ENCODE results near the gene VDR.

The VDR gene

GRCh38 chr12:47867495-47867941 is 37.3 kb downstream of the VDR start:
- DNase-seq: no peak

- DNase-seq: no peak
Observed at GRCh38 chr12:47864646-47865235, 40.1 kb downstream of the VDR start.

- DNase-seq: no peak
Observed at GRCh38 chr12:47863985-47864384, 40.8 kb downstream of the VDR start.

GRCh38 chr12:47863467-47863866 is 41.3 kb downstream of the VDR start:
- DNase-seq: no peak

DNA sequence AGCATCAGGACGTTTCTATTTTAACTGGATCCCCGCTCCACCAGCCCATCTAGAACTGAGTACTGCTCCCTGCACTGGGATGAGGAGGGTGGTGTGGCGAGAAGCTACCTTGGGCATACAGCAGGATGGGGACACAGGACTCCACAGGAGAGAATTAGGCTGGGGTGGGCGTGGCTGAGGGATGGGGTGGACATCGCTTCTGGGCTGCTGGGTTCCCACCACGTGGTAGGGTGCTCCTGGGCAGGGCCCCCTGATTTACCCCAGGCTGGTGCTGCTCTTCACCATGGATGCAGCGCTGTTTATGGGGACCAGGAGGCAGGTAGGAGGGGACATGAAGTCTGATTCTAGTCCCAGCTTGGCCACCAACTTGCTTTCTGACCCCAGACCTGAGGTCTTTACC is 41.9 kb downstream of the VDR start:
- DNase-seq: no peak

DNA sequence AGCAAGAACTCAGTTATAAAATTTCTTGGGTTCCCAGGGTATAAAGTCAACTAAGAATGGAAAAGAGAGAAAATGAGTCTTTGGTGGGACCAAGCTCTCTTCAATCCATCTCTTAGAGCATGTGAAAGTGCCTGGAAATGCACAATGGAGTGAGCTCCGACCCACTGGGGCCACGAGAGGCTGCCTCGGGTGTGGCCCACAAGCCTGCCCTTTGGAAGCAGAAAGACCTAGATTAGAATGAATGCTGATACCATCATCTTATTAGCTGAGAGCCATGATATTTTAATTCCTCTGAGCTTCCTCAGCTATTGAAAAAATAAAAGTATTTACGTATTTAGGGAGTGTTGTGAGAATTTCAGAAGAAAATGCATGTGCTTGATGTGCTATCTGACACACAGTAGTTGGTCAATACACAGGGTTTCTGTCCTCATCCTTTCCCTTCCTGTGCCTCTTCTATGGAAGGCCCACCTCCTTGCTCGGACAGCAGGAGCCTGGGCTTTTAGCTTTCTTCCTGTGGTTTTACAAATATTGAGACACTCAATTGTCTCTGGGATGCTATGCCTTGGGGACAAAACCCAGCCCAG is 42.5 kb downstream of the VDR start:
- no peak for DNase-seq

DNA sequence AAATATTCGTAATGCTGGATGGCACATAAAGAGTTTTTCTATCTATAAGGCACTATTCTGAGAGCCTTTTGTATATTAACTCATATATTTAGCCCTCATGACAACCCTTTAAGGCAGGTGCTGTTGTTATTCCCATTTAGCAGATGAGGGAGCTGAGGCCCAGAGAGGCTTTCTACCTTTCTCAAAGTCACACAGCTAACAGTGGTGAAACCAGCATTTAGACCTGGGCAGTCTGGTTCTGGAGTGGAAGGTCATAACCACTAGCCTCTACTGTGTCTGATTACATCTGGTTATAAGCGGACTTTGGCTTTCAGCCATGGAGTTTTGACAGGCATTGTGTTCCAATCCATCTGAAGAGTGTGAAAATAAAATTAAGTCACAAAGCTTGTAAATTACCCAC is 43.9 kb downstream of the VDR start:
- DNase-seq: no peak

DNA sequence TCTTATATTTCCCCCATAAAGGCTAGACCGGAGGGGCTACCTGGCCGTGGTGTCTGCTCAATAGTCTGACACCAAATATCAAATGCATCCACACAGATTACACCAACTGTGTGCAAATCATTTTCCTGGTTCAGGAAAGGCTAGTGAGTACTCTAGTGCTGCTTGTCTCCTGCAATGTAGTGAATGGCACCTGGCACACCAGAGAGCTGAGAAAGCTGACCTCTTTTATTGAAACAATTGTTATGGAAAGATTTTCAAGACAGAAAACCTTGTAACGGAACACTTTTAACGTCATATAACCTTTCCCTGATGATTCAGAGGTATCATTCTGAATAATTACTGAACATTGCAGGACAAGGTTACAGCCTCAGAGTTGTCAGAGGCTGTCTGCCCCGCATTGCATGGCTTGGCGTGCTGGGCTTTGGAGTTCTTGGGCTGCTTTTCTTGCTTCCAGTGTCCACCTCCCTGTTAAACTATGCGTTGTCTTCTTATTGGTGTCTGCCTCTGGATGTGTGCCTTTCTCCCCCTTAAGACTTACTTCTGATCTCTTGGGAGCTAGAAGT is 44.4 kb downstream of the VDR start:
- DNase-seq: no peak

DNA sequence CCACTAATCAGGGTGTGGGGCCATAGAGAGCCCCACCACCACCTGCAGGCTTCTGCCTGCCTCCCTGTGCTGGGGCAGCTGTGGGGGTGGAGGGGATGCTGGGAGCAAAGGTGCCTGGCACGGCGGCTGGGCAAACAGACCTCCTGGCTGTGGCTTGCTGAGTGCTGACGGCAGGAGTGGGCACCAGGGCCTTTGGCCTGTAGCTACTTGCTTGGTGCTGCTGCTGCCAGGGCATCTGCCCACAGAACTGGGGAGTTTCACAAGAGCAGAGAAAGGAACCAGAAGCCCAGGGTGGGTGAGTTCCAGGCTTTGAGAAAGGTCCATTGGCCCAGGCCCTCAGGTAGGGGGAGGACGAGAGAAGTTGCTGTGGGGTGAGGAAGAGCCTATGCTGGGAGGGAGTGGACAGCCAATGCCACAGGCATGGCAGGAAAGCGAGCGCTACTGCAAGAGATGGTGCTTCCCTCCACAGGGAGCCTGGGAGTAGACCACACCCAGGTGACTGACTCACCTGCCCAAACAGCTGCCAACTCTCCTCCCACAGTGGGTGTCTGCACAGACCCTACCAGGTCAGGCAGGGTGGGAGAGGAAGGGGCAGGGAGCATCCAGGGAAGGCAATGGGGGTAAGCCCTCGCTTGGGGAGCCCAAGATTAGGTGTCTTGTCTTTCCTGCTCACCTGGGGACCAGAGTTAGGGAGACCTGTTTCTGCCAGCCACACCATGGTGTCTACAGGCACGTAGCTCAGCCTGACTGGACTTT is 46.1 kb downstream of the VDR start:
- no peak for DNase-seq

DNA sequence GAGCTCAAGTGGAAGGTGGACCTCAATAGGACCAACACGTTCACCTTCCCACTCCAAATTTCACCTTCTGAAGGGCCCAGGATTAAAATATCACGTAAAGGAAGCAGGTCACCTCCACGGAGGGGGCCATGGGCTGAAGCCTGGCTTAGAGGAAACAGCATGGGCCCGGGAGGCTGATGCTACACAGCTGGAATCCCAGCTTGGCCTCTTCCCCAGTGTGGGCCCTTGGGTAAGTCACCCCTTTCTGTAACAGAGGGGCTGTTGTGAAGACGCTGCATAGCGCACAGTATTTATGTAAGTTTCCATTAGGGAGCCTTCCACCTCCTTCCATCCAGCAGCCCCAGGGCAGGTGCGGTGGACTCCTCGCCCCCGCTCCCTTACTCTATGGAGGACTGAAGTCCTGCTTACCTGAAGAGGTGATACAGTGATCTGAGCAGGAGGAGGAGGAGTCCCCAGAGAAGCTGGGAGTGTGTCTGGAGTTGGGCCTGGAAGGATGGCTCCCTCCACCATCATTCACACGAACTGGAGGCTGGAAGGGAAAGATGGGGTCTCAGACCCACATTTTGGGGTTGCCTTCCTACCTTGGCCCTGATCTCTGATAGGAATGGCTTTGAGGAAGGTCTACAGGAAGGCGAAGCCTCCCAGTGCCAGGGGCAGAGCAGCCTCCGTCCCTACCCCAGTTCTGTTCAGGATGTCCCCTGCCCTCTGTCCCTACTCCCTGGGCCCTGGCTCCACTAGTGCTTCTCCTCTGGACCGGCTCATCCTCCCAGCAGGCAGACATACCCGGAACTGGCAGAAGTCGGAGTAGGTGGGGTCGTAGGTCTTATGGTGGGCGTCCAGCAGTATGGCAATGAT is 47.8 kb downstream of the VDR start:
- no peak for DNase-seq

- no peak for DNase-seq
Observed at GRCh38 chr12:47856094-47856493, 48.7 kb downstream of the VDR start.

GRCh38 chr12:47855502-47855901 is 49.3 kb downstream of the VDR start:
- DNase-seq: no peak

GRCh38 chr12:47854531-47854930 is 50.3 kb downstream of the VDR start:
- no peak for DNase-seq

DNA sequence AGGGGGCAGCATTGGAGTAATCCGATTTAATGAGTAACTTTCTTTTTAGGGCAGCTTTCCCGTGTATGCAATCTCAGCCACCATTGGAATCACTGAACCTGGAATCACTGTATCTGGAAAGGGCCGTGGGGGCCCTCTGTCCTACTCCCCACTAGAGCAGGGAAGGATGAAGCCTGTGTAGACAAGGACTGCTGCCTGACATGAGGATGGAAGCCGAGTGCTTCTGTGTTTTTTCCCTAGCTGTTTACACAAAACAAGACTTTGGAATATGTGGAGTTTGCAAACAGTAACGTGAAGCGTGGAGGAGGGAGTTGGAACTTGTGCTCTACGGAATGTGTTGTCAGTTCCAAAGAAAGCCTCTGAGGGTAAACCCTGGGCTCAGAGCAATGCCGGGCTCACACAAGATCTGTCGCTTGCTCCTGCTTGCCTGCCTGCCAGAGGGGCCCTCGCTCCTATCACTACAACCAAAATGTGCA is 52.7 kb downstream of the VDR start:
- DNase-seq: no peak

- no peak for DNase-seq
Observed at GRCh38 chr12:47851303-47851952, 53.4 kb downstream of the VDR start.

GRCh38 chr12:47850153-47851084 is 54.4 kb downstream of the VDR start:
- DNase-seq: no peak

DNA sequence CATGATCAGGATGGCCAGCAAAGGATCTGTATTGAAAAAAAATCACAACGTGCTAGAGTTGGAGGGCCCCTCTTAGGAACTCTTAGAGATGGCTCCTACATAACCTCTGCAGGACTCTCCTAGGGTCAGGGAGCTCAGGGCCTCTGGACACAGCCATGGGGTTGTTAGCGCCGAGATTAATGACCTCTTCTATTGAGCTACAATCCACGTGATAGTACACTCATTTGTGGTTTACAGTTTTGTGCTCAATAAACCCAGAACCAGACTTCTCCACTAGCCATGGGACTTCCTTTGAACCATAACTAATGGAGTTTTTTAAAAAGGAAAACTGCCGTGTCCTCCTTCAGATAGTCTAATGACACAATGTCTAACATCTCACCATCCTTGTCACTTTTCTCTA is 55.5 kb downstream of the VDR start:
- no peak for DNase-seq

DNA sequence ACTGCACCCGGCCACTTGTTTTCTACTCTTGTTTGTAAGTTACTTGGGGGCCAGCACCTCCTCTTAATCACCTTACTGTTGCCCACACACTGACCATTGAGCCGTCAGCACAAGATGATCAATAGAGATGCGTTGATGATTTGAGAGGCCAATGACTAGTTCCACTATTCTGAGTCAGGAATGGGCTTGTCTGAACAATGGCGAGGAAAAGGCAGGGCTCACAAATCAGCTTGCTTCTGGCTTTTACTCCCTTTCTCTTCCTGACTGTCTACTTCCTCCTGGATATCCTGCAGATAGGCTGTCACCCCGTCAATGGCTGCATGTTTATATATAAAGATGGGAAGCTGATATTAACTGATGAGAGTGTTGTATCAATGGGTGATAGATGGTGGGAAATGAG is 55.9 kb downstream of the VDR start:
- no peak for DNase-seq

DNA sequence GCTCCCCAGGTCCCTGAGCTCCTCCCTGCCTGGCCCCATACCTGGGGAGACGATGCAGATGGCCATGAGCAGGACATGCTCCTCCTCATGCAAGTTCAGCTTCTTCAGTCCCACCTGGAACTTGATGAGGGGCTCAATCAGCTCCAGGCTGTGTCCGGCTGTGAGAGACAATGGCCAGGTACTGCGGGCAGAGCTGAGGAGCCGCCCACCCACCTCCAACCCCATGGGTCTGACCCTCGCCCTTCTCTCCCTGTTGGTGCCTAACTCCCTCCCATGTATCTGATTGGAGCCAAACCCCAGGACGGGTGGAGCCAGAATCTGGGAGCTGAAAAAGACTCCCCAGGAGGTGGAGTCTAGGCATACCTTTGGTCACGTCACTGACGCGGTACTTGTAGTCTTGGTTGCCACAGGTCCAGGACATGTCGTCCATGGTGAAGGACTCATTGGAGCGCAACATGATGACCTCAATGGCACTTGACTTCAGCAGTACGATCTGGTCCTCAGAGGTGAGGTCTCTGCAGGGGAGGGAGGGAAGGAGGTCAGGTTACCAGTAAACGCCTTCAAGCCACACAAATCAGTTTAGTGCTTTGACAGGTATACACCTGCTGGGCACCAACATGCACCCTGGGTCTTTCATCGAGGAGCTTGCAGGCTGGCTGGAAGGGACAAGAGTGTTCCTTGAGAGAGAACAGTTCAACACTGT is 58.3 kb downstream of the VDR start:
- no peak for DNase-seq

- no peak for DNase-seq
Observed at GRCh38 chr12:47845081-47845480, 59.7 kb downstream of the VDR start.

All from AML-193 (cell line).